A549 (cell line): Measurements from ENCODE around the gene DCAF4. TPM values are rescaled to one million over a fixed set of nuclear protein-coding genes. Genes with fewer than 3 reads are reported as not detected.

Experiments
- ATAC-seq, 2 experiments: fragments of 200-7000 bp in 1 of 2; fragments of >200 bp in 1 of 2; cut with Nextera tagmentation in 1 of 2; cut with Tn5 transposase in 1 of 2; 3 replicates each; pipeline versions ENCODE4 v1.8.0 to v1.9.1; 2018 to 2020; ENCODE audit warnings: mild to moderate bottlenecking in 1 of 2, moderate library complexity in 1 of 2
- CTCF ChIA-PET: fragments of 300-600 bp; sonication (Branson Sonifier 250); formaldehyde crosslinking; extraction: SDS; loops from one replicate; lab custom pipeline; 2021; ENCODE audit warnings: antibody characterized with exemption, inconsistent platforms; lab: Yijun Ruan, JAX
- POLR2A ChIA-PET: fragments of 350-600 bp; formaldehyde crosslinking; extraction: SDS; loops from one replicate; lab custom pipeline; 2021; ENCODE audit warnings: antibody characterized with exemption, inconsistent platforms; lab: Yijun Ruan, JAX
- DNase-seq, 2 experiments: peaks; one replicate each; pipeline versions ENCODE4 v3.0.0 to v3.0.0-alpha.2; 2011 to 2016; ENCODE audit warnings: low read depth in 1 of 2, low spot score in 1 of 2
- FAIRE-seq: peaks from 2 replicates; lab custom pipeline; 2011; peaks lifted over from hg19 to GRCh38; lab: Jason Lieb, UNC
- H3K27ac ChIP-seq, 2 experiments: fragments of >200 bp; sonication (Bioruptor Twin); formaldehyde crosslinking; 3 replicates each; pipeline ENCODE4 v1.5.1; 2016 to 2017
- H3K4me1 ChIP-seq: fragments of >200 bp; sonication (Bioruptor Twin); formaldehyde crosslinking; 3 replicates; pipeline ENCODE4 v1.6.1; 2016
- H3K4me2 ChIP-seq: fragments of >200 bp; sonication (Bioruptor Twin); formaldehyde crosslinking; 3 replicates; pipeline ENCODE4 v1.6.1; 2016
- H3K4me3 ChIP-seq: fragments of >200 bp; sonication (Bioruptor Twin); formaldehyde crosslinking; 3 replicates; pipeline ENCODE4 v1.5.1; 2016
- H3K9me3 ChIP-seq: fragments of >200 bp; sonication (Bioruptor Twin); formaldehyde crosslinking; 3 replicates; pipeline ENCODE4 v1.6.1; 2016
- BHLHE40 ChIP-seq: IDR thresholded peaks from 2 replicates; pipeline ENCODE4 v1.6.1; 2012; ENCODE audit warnings: low read depth, low read length, inconsistent platforms
- CEBPB ChIP-seq, 2 experiments: fragments of >200 bp in 1 of 2; sonication (Bioruptor Twin) in 1 of 2; formaldehyde crosslinking in 1 of 2; IDR thresholded peaks; 2 replicates each; pipeline ENCODE4 v1.6.1; 2012 to 2016
- CHD2 ChIP-seq: fragments of 150-350 bp; IDR thresholded peaks from 2 replicates; pipeline ENCODE4 v1.6.1; 2014; ENCODE audit warnings: low read length; ENCODE audit not compliant: partially characterized antibody
- CHD4 ChIP-seq: fragments of 200-600 bp; sonication (generic); IDR thresholded peaks from 2 replicates; pipeline ENCODE4 v1.6.1; 2016; ENCODE audit warnings: antibody characterized with exemption, mild to moderate bottlenecking, borderline replicate concordance
- EHF ChIP-seq: fragments of 250-450 bp; sonication (Bioruptor Pico); IDR thresholded peaks from 2 replicates; pipeline ENCODE4 v1.5.0; 2020; ENCODE audit warnings: mild to moderate bottlenecking
- FOSL2 ChIP-seq, 2 experiments: fragments of 450-650 bp in 1 of 2; fragments of >200 bp in 1 of 2; sonication (Bioruptor Twin) in 1 of 2; formaldehyde crosslinking; IDR thresholded peaks; 2 replicates each; pipeline versions ENCODE4 v1.5.0 to v1.6.1; 2016 to 2020; ENCODE audit warnings: mild to moderate bottlenecking in 1 of 2, moderate library complexity in 1 of 2
- GATA3 ChIP-seq: IDR thresholded peaks from 2 replicates; pipeline ENCODE4 v1.6.1; 2012; ENCODE audit warnings: borderline replicate concordance
- HDAC2 ChIP-seq: fragments of 200-600 bp; sonication (generic); IDR thresholded peaks from 2 replicates; pipeline ENCODE4 v1.6.1; 2016
- HEYL ChIP-seq: fragments of 250-450 bp; sonication (Bioruptor Pico); IDR thresholded peaks from 2 replicates; pipeline ENCODE4 v1.8.0; 2021; ENCODE audit warnings: mild to moderate bottlenecking, moderate library complexity
- HOXB13 ChIP-seq: fragments of 250-450 bp; sonication (Bioruptor Pico); IDR thresholded peaks from 2 replicates; pipeline ENCODE4 v1.5.0; 2020; ENCODE audit warnings: low read depth, mild to moderate bottlenecking, moderate library complexity
- HOXB5 ChIP-seq: fragments of 250-450 bp; sonication (Bioruptor Pico); IDR thresholded peaks from 2 replicates; pipeline ENCODE4 v1.5.0; 2020; ENCODE audit warnings: mild to moderate bottlenecking, moderate library complexity
- KDM5A ChIP-seq: fragments of 200-600 bp; sonication (generic); IDR thresholded peaks from 2 replicates; pipeline ENCODE4 v1.6.1; 2016; ENCODE audit warnings: antibody characterized with exemption, mild to moderate bottlenecking
- MAZ ChIP-seq: fragments of 150-350 bp; IDR thresholded peaks from 2 replicates; pipeline ENCODE4 v1.6.1; 2014; ENCODE audit warnings: antibody characterized with exemption, low read depth, low read length, borderline replicate concordance
- MYC ChIP-seq: IDR thresholded peaks from 2 replicates; pipeline ENCODE4 v1.6.1; 2012; ENCODE audit warnings: mild to moderate bottlenecking, inconsistent platforms, low read length, improper control_type of control experiment, borderline replicate concordance
- NPAS2 ChIP-seq: fragments of 250-450 bp; sonication (Bioruptor Pico); IDR thresholded peaks from 2 replicates; pipeline ENCODE4 v1.8.0; 2022; ENCODE audit warnings: mild to moderate bottlenecking, moderate library complexity, borderline replicate concordance
- NR3C1 ChIP-seq: fragments of >200 bp; sonication (Bioruptor Twin); formaldehyde crosslinking; IDR thresholded peaks from 3 replicates; pipeline ENCODE4 v1.6.1; 2017
- PHF8 ChIP-seq: fragments of 200-600 bp; sonication (generic); IDR thresholded peaks from 2 replicates; pipeline ENCODE4 v1.6.1; 2016; ENCODE audit warnings: low read depth, mild to moderate bottlenecking, antibody characterized with exemption, moderate library complexity, borderline replicate concordance
- RAD21 ChIP-seq, 2 experiments: fragments of >200 bp in 1 of 2; sonication (Bioruptor Twin) in 1 of 2; formaldehyde crosslinking in 1 of 2; IDR thresholded peaks in 1 of 2; conservative IDR thresholded peaks in 1 of 2; 2 replicates in 1 of 2; 3 replicates in 1 of 2; pipeline ENCODE4 v1.6.1; 2012 to 2018; ENCODE audit warnings: inconsistent platforms in 1 of 2
- RFX5 ChIP-seq: fragments of 450-650 bp; IDR thresholded peaks from 2 replicates; pipeline ENCODE4 v1.7.1; 2014; ENCODE audit warnings: antibody characterized with exemption, mild to moderate bottlenecking, moderate library complexity
- RNF2 ChIP-seq: fragments of 200-600 bp; sonication (generic); IDR thresholded peaks from 2 replicates; pipeline ENCODE4 v1.6.1; 2016; ENCODE audit warnings: low read depth, mild to moderate bottlenecking, antibody characterized with exemption, moderate library complexity, borderline replicate concordance
- SREBF2 ChIP-seq: fragments of 450-650 bp; IDR thresholded peaks from 2 replicates; pipeline ENCODE4 v1.6.1; 2014; ENCODE audit warnings: mild to moderate bottlenecking, moderate library complexity
- TP53 ChIP-seq: fragments of 250-450 bp; sonication (Bioruptor Pico); IDR thresholded peaks from 2 replicates; pipeline ENCODE4 v1.5.0; 2021; ENCODE audit warnings: mild to moderate bottlenecking, moderate library complexity
- ZFP36 ChIP-seq: fragments of 450-650 bp; IDR thresholded peaks from 2 replicates; pipeline ENCODE4 v1.6.1; 2014; ENCODE audit warnings: borderline replicate concordance; ENCODE audit not compliant: partially characterized antibody
- ZNF302 ChIP-seq: fragments of 250-450 bp; sonication (Bioruptor Pico); IDR thresholded peaks from 2 replicates; pipeline ENCODE4 v1.9.0; 2021; ENCODE audit warnings: inconsistent platforms, mild to moderate bottlenecking, moderate library complexity
- WGBS: methylation state at CpG from one replicate; pipeline ENCODE4 v1.1.6; 2017; ENCODE audit errors: missing lambda C conversion rate; 5-methylcytosine and 5-hydroxymethylcytosine counted together
- polyA plus RNA-seq, 4 experiments: library from polyadenylated mRNA; depleted of rRNA in 3 of 4; stranded (reverse); fragments of >200 nt; fragmentation: RNase III in 1 of 4; extraction: RNeasy Plus Mini Kit Qiagen cat#74134 plus additional on column Dnase treatment in 1 of 4; gene quantifications; 2 replicates in 3 of 4; 3 replicates in 1 of 4; pipeline ENCODE4 v1.2.3, GENCODE V29; 2011 to 2017
- TF ChIP-seq, protein P1 (sequence below): IDR thresholded peaks from 2 replicates; pipeline ENCODE4 v1.6.1; 2012; ENCODE audit warnings: low read depth, borderline replicate concordance
- TF ChIP-seq, protein P2 (sequence below): IDR thresholded peaks from 2 replicates; pipeline ENCODE4 v1.6.1; 2012
- TF ChIP-seq, protein P3 (sequence below): fragments of 250-450 bp; sonication (Bioruptor Pico); IDR thresholded peaks from 2 replicates; pipeline ENCODE4 v1.5.0; 2021; ENCODE audit warnings: mild to moderate bottlenecking, moderate library complexity, borderline replicate concordance
- TF ChIP-seq, protein P4 (sequence below): fragments of >200 bp; sonication (Bioruptor Twin); formaldehyde crosslinking; IDR thresholded peaks from 2 replicates; pipeline ENCODE4 v1.6.1; 2016

DCAF4 gene
- polyA plus RNA-seq, 2 of the 4 experiments (the other 2 are of a cell fraction) = 18.4 to 22.4 TPM

DNA sequence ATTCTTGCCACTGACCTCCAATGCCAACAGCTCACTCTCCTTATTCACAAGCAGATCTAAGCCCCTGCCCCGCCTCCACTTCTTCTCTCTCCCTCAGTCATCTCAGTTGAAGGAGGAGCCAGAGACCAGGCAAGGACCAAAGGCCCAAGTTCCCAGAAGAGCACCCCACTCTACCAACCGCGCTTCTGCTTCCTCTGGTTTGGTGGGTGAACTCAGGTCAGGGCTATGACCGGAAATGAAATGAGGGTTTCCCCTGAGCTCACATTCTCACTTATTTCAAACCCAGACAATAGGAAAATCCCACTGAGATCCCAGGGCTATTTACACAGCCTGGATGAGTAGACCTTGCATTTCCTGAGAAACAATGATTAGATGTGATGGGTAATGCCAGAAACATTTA, 42.3 kb upstream of the DCAF4 start:
- ATAC-seq (no peak), FAIRE-seq (no peak), DNase-seq (no peak)
- POLR2A ChIA-PET = no interaction called here
- H3K4me3 ChIP-seq = no peak overlapping the region
- CTCF ChIA-PET = interaction anchor here (0.6 to 1.2 kb wide), 3 partner anchors 21 to 370 kb away, joined by 3 read pairs; no protein-coding TSS in a partner anchor
- no peaks in the 10 kb centered on the region for H3K9me3 ChIP-seq
- H3K4me2 ChIP-seq = no peak overlapping the region
- H3K27ac ChIP-seq = no peak overlapping the region
- WGBS = 70% methylated on average over 4 of the region's 4 CpGs
- no peak for TF ChIP-seq CHD2
- TF ChIP-seq CHD4 = no peak
- no peak for TF ChIP-seq HOXB5 (CRISPR knock-in tag)
- TF ChIP-seq BHLHE40 = no peak
- no peak for TF ChIP-seq TP53
- no peak for TF ChIP-seq ZNF302 (CRISPR knock-in tag)
- TF ChIP-seq GATA3 = no peak
- H3K4me1 ChIP-seq = no peaks in the 10 kb centered on the region

DNA sequence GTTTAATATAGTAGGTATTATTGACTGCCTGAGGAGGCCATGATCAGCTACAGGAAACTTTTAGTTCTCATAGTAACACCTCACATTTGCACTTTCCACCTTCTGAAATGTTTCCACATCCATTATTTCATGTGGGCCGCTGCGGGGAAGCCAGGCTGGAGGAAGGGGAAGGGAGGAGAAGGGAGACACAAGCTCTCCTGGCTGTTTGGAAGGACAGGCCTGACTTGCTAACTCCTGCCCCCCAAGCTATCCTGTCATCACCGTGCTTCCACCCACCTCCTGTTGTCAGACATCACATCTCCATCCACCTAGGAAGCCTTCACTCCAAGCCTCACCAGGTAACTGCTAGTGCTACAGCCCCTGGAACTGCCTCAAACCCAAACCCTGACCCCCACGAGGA, 41.9 kb upstream of the DCAF4 start:
- CTCF ChIA-PET = interaction anchor here (0.6 to 0.9 kb wide), 2 partner anchors 21 to 42 kb away, joined by 3 read pairs; no protein-coding TSS in a partner anchor

DNA sequence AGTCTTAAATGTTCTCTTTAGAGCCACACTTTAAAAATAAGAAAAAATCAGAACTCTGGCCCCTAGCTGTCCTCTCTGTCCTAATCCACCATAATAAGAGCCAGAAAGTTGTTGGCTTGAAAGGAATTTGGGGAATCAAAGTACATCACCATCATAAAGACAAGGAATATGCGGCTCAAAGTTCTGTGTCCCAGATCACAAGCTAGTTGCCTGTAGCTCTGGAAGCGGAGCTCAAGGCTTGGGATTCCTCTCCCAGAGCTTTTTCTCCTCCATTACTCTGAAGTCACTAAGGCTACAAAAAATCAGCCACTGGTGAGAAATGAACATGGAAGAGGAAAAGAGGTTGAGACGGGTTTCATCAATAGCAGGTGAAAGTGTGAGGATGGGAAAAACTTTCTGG, 38.8 kb upstream of the DCAF4 start:
- TF ChIP-seq TP53 (no peak), MYC (no peak), GATA3 (no peak), MAZ (no peak), CEBPB (IDR thresholded peaks at IDR 0.05) (no peak), NR3C1 (no peak), PHF8 (no peak), RAD21 (conservative IDR thresholded peaks at IDR 0.05 in 1 of 2, IDR thresholded peaks at IDR 0.05 in 1 of 2) (no peak), ZFP36 (no peak), KDM5A (no peak), HOXB13 (no peak), RFX5 (no peak), RNF2 (no peak), HEYL (CRISPR knock-in tag) (no peak)
- POLR2A ChIA-PET = no interaction called here
- no peak for ATAC-seq
- Histone ChIP-seq H3K4me3 (no peak overlapping the region), H3K4me1 (peaks cover 5% of the 10 kb centered on the region; the same call in 2 of the 3 replicates), H3K4me2 (no peak overlapping the region), H3K27ac (no peak overlapping the region), H3K9me3 (no peaks in the 10 kb centered on the region)
- DNase-seq = no peak
- CTCF ChIA-PET = interaction anchor here (0.6 to 4.3 kb wide), 4 partner anchors 17 to 372 kb away, joined by 3 to 41 read pairs (median 8); no protein-coding TSS in a partner anchor
- no peak for FAIRE-seq
- WGBS = 62% methylated on average over 3 of the region's 3 CpGs

More for the DNA sequence above, 41.9 kb upstream of the DCAF4 start:
- Histone ChIP-seq H3K4me1 (no peaks in the 10 kb centered on the region), H3K9me3 (no peaks in the 10 kb centered on the region), H3K4me2 (no peak overlapping the region), H3K27ac (no peak overlapping the region), H3K4me3 (no peak overlapping the region)
- WGBS = 49% methylated on average over 4 of the region's 4 CpGs
- POLR2A ChIA-PET = no interaction called here
- FAIRE-seq (no peak), DNase-seq (no peak), ATAC-seq (no peak)
- TF ChIP-seq EHF (no peak), HDAC2 (no peak), NPAS2 (CRISPR knock-in tag) (no peak), CHD2 (no peak), SREBF2 (no peak), FOSL2 (IDR thresholded peaks at IDR 0.05) (no peak), FOSL2 (CRISPR knock-in tag; IDR thresholded peaks at IDR 0.05) (no peak)
- TF ChIP-seq, protein P1, sequence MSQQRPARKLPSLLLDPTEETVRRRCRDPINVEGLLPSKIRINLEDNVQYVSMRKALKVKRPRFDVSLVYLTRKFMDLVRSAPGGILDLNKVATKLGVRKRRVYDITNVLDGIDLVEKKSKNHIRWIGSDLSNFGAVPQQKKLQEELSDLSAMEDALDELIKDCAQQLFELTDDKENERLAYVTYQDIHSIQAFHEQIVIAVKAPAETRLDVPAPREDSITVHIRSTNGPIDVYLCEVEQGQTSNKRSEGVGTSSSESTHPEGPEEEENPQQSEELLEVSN = no peak
- TF ChIP-seq, protein P2, sequence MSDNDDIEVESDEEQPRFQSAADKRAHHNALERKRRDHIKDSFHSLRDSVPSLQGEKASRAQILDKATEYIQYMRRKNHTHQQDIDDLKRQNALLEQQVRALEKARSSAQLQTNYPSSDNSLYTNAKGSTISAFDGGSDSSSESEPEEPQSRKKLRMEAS = no peak
- TF ChIP-seq, protein P3, sequence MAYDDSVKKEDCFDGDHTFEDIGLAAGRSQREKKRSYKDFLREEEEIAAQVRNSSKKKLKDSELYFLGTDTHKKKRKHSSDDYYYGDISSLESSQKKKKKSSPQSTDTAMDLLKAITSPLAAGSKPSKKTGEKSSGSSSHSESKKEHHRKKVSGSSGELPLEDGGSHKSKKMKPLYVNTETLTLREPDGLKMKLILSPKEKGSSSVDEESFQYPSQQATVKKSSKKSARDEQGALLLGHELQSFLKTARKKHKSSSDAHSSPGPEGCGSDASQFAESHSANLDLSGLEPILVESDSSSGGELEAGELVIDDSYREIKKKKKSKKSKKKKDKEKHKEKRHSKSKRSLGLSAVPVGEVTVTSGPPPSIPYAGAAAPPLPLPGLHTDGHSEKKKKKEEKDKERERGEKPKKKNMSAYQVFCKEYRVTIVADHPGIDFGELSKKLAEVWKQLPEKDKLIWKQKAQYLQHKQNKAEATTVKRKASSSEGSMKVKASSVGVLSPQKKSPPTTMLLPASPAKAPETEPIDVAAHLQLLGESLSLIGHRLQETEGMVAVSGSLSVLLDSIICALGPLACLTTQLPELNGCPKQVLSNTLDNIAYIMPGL (CRISPR knock-in tag) = no peak
- TF ChIP-seq, protein P4, sequence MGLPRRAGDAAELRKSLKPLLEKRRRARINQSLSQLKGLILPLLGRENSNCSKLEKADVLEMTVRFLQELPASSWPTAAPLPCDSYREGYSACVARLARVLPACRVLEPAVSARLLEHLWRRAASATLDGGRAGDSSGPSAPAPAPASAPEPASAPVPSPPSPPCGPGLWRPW = no peak
